ENCODE data around the gene TGFB1.
A peak's percentile ranks its signal among the peaks of the same experiment; 100 is the strongest.
"Not testable (repeated sequence)": the region's sequence is repeated elsewhere in the genome, so short reads cannot be mapped to it uniquely, and the experiment has no call there.

TGFB1 gene

GRCh38 chr19:41305927-41306793, 47.6 kb downstream of the TGFB1 start:
- DNase-seq (ENCODE audit: insufficient read length, low spot score) (no peak), FAIRE-seq (no peak)

DNA sequence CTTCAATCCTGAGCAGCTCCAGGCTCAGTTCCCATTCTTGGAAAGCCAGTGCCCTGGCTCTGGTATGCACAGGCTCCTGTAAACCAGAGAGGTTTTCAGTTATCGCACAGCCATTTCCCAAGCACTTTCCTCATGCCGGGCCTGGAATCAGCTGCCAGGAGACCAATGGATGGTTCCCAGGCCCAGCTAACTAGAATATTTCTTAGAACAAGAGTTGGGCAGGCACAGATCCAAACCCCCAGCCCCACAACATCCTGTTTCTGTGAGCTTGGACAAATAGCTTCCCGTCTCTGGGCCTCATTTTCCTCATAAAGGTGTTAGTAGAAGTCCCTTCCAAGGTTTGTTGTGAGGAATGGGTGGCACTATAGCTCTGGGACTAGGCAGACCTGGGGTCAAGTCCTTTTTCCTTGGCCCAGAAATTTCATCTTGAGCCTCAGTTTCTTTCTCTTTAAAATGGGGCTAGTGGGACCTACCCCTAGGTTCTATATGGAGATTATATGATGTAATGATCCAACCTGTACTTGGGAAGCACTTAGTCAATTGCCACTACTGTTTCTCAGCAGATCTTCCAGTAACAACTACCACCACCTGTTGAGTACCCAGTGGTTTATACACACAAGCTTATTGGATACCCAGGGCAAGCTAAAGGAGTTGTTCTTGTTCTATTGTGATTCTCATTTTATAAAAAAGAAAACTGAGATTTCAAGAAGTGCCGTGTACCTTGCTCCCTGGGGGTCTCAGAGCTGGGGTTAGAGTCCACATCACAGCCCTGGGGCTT, 48.8 kb downstream of the TGFB1 start:
- FAIRE-seq (no peak), DNase-seq (ENCODE audit: insufficient read length, low spot score) (no peak)

DNA sequence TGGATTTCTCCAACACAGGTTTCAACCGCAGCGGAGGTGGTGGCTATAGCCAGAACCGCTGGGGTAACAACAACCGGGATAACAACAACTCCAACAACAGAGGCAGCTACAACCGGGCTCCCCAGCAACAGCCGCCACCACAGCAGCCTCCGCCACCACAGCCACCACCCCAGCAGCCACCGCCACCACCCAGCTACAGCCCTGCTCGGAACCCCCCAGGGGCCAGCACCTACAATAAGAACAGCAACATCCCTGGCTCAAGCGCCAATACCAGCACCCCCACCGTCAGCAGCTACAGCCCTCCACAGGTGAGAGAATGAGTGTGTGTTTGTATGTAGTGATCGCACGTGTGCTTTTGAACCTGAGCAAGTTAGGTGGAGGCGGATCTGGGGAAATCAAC, 49.8 kb downstream of the TGFB1 start:
- DNase-seq (ENCODE audit: insufficient read length, low spot score) (no peak), FAIRE-seq (no peak)

- FAIRE-seq: peak; percentile 96
- DNase-seq (ENCODE audit: insufficient read length, low spot score): no peak
These were observed 50.9 kb downstream of the TGFB1 start for GRCh38 chr19:41302624-41303351.

- DNase-seq (ENCODE audit: insufficient read length, low spot score) (no peak), FAIRE-seq (peak; percentile 14)
These were observed 53.2 kb downstream of the TGFB1 start for GRCh38 chr19:41300555-41300954.

DNA sequence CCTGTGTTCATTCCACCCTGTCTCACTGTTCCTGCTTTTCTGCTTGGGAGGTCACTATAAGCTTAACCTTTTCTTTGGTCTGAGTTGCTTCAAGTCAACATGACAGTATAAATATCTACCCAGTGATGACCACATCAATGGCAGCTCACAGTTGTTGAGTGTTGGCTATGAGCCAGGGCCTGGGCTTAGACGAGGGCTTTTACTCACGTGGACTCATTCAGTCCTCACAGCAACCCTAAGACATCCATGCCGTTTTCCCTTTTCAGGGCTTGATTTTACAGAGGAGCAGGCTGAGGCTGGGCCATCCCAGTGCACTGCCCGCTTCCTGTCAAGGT, 54.0 kb downstream of the TGFB1 start:
- DNase-seq (ENCODE audit: insufficient read length, low spot score) (no peak), FAIRE-seq (no peak)

DNA sequence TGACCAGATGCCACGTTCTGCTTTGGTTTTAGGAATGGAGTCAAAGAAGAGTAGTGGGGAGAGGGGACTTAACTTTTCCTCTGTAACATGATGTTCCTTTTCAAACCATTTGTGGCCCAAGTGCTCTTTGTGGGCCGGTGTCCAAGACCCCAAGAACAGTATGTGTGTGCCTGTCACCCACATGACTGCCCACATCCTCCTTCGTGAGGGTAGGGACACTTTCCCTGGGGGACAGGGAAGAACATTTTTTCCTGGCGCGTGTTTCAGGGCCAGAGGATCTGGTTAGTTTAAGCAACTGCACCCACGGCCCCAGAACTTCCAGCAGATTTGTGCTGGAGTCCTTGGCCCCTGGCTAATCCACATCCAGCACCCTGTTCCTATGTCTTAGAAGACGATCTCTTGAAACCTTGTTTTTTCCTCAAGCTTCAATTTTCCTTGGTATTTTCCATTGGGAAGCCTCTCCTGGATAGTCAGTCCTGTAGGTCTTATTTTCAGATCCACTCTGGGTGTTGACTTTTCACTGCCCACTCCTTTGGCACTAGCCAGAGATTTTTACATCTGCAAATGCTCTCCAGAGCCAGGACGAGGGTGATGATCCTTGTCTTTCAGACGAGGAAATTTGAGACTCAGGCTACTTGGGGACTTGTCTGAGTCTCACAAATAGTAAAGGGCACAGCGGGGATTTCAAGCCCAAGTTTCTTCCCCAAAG, 54.5 kb downstream of the TGFB1 start:
- DNase-seq (ENCODE audit: insufficient read length, low spot score) (no peak), FAIRE-seq (peak; percentile 4)

GRCh38 chr19:41298348-41298964, 55.3 kb downstream of the TGFB1 start:
- FAIRE-seq (no peak), DNase-seq (ENCODE audit: insufficient read length, low spot score) (no peak)

GRCh38 chr19:41297628-41298347, 55.9 kb downstream of the TGFB1 start:
- FAIRE-seq (peak; percentile 100), DNase-seq (ENCODE audit: insufficient read length, low spot score) (peak; percentile 89)

DNA sequence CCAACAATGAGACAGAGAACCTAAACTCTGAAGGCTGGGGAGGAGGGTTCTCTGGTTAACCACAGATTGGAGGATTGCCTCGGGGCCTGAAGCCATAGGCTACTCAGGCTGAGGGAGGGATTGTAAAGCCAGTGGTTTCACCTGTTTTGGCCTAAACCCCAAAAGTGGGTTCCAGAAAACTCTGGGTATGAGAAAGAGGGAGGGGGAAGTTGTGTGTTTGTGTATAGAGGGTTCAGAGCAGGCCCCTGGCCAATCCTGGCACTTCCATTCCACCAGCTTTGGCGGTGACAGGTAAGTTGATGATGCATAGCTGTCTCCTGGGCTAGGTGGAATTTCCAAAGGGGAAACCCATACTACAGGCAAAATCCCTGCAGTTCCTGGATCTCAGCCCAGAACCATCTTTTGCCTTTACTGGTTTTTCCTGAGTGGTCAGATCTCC, 57.3 kb downstream of the TGFB1 start:
- no peak for DNase-seq (ENCODE audit: insufficient read length, low spot score)
- no peak for FAIRE-seq

- FAIRE-seq (no peak), DNase-seq (ENCODE audit: insufficient read length, low spot score) (no peak)
These were observed 58.2 kb downstream of the TGFB1 start for GRCh38 chr19:41295499-41295898.

- no peak for DNase-seq (ENCODE audit: insufficient read length, low spot score)
- FAIRE-seq: no peak
These were observed 59.3 kb downstream of the TGFB1 start for GRCh38 chr19:41294393-41294792.

- DNase-seq (ENCODE audit: insufficient read length, low spot score); FAIRE-seq: not testable (repeated sequence)
These were observed 63.9 kb downstream of the TGFB1 start for GRCh38 chr19:41289814-41290213.

DNA sequence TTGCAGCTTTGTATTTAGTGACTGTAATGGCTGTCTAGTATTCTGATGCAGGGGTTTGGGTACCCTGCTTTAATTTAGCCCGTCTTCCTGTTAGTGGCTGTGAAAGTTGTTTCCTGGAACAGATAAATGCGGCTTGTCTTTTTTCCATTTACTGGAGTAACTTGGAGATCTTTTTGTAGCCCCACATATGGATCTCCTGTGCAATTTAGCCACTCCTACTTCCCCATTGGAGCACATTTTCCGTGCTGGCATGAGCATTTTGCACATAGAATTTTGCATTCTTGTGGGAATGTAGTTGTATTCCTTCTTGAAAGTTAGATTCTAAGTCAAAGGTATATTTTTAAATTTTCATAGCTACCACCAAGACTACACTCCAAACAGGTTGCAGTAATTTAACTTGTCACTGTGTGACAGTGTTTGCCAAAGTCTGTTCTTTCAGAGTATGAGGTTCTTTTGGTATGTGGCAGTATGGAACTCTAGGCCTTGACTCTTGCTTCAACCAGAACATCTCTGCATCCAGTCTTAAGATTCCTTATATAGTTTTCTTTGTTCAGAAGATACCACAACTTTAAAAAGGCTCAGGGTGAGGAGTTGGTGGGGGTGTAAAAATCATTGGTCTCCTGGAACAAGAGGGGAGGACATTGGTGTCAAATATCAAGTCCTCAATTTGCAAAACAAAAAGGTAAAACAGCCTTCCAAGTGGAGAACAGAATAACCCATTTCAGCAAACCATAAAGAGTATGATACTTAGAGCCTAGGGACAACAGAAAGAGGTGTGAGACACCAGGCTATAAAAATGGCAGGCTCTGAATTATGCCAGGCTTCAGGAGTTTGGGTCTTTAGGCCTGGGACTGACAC, 64.8 kb downstream of the TGFB1 start:
- no peak for FAIRE-seq
- DNase-seq (ENCODE audit: insufficient read length, low spot score): no peak
